Suppressor macrophage treated with lipopolysaccharide for 1 hour (primary cell): ENCODE results near the gene PCNX1.
"Not testable (repeated sequence)": the region's sequence is repeated elsewhere in the genome, so short reads cannot be mapped to it uniquely, and the experiment has no call there.

Source experiments
- DNase-seq, 3 donors: peaks; one replicate each; pipeline ENCODE4 v3.0.0-alpha.2; 2020 to 2022

PCNX1 gene

DNA sequence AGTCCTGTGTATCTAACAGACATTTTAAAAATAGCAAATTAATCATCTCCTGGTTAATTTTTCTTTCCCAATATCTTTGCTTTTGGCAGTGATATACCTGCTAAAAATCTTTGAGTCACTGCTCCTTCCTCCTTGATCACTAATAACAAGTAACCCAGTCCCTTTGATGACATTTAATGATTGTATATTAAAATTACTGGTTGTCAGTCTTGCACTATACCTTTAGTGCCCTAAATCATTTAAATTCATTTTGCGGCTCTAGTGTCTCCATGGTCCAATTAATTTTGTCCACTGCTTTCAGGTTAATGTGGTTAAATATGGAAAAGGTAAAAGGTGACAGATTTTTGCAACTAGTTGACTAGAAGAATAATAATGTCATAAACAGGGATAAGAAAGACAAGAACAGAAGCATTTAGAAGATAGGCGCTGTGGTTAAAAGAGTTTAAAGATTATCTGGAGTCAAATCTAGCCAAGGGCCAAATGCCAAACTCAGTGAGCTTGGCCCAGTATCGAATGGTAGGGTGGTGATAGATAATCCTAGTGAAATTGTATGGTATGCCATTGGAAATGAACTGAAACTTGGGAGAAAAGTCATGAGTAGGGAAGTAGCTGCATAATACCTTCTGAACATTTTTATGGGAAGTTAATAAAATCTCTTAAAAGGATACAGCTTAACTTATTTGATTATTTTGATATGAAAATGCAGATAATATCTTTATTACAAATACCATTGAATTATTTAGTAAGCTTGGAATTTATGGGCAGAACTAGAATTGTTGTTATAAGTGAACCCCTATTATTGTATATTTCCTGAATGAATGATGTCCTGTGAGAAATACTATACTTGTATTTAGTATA is 115.0 kb downstream of the PCNX1 start:
- DNase-seq, result no peak

DNA sequence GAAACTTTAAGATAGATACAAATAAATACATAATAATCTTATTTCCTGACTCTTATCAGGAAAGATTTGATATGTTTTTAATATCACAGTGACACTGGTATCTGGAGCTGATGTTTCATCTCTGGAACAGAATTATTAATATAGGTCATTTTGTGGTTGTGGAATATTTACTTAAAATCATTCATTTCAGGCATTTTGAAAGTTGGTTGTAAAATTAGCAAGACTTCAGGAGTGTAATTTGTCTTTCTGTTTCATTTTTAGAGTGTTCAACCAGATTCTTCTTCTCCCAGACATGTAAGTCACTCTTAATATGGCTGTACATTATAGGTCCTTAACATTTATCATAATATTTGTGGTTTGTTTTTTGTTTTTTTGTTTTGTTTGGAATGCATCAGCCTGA is 115.7 kb downstream of the PCNX1 start:
- DNase-seq, result no peak

DNA sequence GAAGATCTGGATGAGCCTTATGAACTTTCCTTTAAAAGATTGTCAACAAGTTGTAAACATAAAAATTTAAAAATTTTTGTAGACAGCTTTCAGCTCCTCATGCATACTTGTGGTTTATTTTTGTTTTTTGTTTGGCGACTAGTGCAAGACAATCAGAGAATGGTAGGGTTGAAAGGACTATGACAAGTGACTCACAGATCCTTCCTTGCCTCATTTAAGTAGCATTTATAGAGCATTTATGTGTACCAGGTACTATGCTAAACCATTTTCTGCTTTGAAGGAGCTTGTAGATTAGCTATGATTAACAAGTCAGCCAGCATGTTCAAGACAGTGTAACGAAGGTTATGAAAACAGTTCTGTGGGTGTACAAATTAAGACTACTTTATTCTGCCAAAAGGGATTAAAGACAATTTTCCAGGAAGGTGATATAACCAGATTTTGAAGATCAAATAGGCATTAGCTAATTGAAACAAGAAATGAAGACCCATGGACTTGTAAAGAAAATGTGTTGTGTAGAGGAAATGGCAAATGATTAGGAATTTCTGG is 122.0 kb downstream of the PCNX1 start:
- DNase-seq, result no peak

DNA sequence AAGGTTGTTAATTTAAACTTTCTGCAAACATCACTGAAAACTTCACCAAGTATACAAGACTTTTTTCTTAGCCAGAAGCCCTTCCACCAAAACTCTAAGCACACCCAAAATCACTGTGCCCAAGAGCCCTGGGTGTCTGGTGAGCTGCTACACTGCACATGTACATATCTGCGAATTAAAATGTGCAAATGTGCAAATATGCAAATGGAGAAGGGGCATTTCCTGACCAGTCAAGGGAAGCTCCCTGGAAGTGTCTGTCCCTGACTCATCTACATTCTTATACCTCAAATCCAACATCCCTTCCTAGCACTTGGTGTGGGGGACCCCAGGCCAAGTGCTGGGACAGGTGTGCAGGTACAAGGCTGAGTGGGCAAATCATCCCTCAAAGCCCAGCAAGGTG is 123.7 kb downstream of the PCNX1 start:
- DNase-seq, result no peak

DNA sequence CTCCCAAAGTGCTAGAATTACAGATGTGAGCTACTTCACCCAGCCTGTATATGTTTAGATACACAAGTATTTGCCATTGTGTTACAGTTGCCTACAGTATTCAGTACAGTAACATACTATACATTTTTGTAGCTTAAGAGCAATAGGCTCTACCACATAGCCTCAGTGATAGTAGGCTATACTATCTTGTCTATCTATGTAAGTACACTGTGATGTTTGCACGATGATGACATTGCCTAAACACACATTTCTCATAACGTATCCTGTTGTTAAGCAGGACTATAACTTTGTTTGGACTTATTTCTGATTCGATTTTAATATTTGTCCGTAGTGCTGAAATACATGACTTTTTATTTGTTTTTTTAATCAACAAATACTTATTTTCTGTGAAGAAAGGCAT is 129.2 kb downstream of the PCNX1 start:
- DNase-seq, result no peak

DNA sequence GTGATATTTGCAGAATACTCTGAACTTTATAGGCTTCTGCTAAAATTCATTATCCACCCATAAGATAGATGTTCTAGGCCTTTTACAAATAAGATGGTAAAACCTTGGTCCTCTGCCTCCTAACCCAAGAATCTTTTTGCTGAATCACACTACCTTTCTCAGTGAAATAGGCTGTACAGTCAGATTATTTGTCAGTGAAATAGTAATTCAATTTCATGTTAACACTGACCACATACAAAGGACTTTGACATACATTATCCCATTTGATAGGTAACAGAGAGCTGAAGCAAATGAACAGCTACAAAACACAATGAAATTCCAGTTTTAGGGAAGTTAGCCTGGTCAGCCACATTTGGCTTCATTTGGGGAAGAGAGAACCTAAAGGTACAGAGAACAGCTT is 141.1 kb downstream of the PCNX1 start:
- DNase-seq, result no peak

DNA sequence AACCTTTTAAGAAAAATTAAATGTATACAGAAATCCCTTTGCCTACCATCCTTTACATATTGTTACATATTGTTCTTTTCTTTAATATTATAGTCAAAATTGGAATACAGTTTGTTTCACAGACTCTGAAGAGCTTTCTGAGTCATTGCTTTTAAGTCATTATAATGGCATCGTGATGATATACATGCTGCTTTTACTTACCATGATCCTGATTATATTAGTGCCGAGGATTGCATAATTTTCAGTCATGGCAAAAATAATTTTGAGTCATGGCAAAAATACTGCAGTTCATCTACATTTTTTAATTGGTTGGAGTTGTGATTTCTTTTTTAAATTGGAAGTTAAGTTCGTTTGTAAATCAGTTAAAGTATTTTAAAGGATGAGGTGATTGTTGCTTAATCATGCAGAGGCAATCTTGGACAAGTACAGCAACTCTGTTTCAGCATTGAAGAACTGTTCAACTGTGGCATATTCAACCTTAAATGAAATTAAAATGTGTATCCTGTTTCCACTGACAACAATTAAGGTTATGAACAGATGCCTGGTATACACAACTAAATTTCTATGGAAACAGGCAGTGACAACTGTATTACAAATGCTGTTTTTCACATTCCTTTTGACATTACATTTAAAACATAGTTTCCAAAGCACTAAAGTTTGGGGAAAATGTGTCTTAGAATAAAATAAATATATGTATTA is 142.3 kb downstream of the PCNX1 start:
- DNase-seq, result no peak

DNA sequence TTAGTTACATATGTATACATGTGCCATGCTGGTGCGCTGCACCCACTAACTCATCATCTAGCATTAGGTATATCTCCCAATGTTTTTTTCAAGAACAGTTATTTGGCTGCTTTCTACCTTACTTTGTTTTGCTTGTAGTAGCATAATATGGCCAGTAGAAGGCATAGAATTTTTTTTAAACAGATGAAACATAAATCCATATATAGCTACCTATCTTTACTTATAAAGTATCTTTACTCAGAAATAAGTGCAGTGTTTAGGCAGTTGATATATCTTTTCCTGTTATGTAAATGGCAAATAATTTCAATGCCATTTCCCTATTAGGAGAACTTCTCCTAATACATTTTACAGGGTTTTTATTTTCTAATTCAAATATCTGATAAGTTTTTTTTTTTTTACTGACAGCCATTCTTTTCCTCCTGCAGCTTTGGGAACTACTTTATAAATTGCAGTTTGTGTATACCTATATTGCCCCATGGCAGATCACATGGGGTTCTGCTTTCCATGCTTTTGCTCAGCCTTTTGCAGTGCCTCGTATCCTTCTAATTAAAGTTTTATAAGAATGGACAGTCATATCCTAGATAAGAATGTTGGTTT is 143.1 kb downstream of the PCNX1 start:
- DNase-seq, result peak in 1 of 3 donors; percentile 29

DNA sequence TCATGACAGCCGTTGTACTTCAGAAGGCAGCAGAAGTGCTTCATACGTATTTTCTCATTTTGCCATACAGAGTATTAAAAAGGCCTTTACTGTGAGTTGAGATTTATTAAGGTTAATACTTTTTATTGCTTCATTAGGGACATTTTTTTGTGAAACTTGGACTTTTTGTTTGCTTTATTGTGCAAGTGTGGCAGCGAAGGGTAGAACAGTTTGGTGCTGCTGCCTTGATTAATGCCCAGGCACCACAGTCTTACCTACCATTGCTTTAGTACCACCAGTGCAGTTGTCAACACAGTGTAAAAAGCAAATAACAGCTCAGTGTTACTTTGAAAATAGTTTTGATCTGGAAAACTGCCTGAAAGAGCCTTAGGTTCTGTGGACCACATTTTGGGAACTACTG is 147.4 kb downstream of the PCNX1 start:
- no peak for DNase-seq

DNA sequence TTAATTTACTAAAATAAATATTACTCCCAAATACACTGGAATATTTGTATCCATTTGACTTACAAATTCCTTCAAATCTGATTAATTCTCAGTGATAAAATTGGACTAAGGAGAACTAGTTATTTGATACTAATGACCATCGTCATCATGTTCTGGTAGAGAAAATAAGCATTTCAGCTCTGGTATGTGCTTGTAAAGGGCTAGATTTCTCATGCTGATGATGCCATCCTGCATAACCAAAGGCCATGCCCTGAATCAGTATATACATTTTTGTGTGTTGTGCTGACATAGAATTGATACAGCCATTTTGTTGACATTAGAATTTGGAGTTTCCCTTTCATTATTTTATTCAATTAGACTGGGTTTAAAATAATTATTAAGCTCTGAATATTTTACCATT is 148.9 kb downstream of the PCNX1 start:
- no peak for DNase-seq

DNA sequence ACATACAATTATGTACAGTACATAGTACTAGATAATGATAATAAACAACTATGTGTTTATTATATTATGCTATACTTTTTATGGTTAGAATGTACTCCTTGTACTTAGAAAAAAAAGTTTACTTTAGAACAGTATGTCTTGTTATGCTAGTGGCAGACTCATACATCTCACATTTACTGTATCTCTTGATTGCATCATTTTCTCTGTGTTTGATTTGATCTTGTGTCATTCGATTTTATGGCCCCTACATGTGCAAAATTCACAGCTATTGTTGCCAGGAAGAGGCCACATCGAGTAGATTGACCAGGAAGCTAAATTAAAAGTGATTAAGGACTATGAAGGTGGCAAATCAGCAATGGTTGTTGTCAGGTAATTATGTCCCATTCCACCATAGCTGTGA is 153.0 kb downstream of the PCNX1 start:
- DNase-seq, result no peak

DNA sequence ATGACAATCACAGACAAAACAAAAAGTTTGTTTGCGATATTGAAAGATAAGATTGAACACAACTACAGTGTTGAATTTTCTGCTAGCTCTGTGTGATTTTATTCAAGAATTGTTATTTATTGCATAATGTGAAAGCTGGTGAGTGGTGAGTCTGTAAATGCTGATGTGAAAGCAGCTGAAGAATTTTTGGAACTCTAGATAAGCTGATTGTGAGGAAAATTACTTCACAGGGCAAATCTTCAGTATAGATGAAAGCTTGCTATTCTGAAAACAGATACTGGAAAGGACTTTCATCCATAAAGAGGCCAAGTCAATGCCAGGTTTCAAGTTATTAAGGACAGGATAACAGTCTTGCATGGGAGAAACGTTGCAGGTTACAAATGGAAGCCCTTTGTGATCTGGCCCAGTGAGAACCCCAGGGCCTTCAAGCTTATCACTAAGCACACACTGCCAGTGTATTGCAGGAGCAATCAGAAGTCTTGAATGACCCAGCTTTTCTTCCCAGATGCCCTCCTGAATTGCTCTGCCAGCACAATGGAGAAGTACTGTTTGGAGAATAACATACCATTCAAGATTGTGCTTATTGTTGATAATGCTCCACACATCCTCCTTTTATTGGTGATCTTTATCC is 153.7 kb downstream of the PCNX1 start:
- no peak for DNase-seq

DNA sequence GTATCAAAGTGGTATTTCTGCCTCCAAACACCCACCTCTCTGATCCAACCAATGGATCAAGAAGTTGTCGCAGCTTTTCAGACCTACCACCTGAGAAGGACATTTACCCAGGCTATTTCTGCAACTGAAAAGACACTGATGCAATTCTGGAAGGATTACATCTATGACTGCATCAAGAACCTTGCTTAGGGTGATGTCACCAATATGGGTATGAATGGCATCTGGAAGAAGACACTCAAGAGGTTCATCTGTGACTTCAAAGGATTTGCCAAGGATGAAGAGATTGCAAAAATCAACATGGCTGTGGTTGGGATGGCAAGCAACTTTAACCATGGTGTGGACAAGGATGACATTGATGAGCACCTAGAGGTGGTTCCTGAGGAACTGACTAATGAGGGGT is 154.2 kb downstream of the PCNX1 start:
- no peak for DNase-seq

DNA sequence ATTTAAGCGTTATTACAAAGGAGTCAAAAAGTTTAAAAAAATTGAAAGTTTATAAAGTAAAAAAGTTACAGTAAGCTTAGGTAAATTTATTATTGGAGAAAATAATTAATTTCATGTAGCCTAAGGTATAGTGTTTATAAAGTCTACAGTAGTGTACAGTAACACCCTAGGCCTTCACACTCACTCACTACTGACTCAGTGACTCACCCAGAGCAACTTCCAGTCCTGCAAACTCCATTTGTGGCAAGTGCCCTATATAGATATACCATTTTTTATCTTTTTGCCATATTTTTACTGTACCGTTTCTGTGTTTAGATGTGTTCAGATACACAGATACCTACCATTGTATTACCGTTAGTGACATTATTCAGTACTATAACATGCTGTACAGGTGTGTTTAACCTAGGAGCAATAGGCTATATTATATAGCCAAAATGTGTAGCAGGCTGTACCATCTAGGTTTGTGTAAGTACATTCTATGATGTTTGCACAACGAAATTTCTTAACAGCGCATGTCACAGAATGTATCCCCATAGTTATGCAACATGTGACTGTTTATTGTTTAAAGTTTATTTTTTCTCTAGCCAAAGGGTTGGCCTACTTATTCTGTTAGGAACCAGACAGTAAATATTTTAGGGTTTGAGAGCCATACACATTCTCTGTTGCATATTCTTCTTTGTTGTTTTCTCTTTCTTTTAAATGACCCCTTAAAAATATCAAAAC is 155.5 kb downstream of the PCNX1 start:
- DNase-seq, result no peak

DNA sequence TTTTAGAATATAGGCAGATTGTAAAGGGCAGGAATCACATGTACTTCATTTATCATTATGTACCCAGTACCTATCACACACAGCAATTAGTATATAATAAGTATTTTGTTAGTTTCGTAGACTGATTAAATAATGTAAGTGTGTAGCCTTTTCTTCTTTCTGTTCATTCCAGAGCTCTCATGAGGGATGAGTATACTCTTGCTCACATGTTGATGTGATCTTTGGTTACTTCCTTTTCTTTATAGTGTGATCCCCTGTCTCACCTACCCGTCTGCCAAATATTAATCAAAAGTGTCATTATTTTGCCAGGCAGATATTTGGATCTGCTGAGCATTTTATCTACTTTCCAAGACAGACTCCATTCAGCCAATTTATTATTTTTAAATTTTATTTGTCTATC is 156.1 kb downstream of the PCNX1 start:
- no peak for DNase-seq

DNA sequence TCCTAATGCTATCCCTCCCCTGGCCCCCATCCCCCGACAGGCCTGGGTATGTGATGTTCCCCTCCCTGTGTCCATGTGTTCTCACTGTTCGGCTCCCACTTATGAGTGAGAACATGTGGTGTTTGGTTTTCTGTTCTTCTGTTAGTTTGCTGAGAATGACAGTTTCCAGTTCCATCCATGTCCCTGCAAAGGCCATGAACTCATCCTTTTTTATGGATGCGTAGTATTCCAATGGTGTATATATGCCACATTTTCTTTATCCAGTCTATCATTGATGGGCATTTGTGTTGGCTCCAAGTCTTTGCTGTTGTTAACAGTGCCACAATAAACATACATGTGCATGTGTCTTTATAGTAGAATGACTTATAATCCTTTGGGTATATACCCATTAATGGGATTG is 157.5 kb downstream of the PCNX1 start:
- not testable (repeated sequence) for DNase-seq

DNA sequence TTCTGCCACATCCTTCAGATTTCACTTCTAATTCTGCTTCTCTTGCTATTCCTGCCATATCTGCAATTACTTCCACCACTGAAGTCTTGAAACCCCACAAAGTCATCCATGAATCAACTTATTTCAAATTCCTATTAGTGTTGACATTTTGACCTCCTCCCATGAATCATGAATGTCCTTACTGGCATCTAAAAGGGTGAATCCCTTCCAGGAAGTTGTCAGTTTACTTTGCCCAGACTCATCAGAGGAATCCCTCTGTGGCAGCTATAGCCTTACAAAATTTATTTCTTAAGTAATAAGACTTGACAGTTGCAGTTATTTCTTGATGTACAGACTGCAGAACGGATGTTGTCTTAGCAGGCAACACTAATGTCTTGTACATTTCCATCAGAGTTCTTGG is 162.9 kb downstream of the PCNX1 start:
- DNase-seq, result peak in 2 of 3 donors; percentile 17 to 22

DNA sequence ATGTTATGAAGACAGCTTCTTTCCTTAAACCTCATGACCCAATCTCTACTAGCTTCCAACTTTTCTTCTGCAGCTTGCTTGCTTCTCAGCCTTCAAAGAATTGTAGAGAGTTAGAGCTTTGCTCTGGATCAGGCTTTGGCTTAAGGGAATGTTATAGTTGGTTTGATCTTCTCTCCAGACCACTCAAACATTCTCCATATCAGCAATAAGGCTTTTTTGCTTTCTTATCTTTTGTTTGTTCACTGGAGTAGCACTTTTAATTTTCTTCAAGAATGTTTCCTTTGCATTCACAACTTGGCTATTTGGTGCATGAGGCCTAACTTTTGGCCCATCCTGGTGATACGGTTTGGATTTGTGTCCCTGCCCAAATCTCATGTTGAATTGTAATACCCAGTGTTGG is 163.8 kb downstream of the PCNX1 start:
- DNase-seq, result no peak

DNA sequence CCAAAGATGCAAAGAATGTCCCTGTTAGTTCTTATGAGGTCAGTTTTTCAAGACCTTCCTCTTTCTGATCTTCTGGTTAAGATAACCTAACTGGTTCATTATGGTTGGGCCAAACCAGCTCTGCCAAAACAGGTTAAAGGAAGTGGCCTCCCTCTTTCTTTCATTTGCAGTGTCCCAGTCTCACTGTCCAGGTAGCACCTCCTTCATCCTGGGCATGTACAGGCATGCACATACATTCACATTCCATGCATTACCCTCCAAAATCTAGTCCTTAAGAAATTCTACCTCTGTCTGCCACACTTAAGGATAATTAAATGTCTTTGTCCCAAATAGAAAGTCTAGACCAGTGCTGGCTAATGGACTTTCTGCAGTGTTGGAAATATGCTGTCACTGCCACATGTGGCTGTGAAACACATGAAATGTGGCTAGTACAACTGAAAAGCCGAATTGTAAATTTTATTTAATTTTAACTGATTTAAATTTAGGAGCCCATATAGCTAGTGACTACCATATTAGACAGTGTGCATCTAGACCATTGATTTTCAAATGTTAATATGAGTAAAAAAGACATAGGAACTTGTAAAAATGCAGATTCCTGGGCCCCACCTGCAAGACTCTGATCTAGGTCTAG is 169.3 kb downstream of the PCNX1 start:
- no peak for DNase-seq

DNA sequence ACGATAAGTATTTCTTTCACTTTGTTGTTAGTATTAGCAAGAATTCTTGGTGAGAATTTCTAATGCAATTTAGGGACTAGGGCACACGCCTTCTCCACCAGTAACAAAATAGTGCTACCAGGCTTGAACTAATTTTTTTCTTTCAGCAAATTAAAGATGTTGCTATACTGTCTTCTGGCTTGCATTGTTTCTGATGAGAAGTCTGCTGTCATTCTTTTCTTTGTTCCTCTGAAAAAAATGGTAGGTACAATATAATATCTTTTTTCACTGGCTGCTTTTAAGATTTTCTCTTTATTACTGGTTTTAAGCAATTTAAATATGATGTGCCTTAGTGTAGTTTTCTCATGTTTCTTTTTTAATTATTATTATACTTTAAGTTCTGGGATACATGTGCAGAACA is 171.2 kb downstream of the PCNX1 start:
- DNase-seq, result no peak

DNA sequence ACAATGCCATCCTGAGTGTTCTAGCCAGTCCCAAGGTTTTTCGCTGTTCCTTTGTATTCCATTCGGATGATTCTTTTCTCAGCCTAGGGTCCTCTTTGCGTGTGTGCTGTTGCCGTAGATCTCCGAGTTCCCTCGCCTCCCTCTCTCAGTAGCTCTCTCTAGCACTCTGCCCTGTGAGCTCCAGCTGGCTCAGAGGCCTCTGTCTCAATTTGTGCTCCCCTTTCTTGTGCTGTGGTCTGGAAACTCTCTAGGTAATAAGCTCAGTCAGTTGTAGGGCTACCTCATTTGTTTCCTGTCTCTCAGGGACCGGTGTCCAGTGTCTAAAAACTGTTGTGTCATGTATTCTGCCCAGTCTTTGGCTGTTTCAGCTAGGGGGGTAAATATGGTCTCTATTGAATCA is 179.3 kb downstream of the PCNX1 start:
- DNase-seq, result no peak

DNA sequence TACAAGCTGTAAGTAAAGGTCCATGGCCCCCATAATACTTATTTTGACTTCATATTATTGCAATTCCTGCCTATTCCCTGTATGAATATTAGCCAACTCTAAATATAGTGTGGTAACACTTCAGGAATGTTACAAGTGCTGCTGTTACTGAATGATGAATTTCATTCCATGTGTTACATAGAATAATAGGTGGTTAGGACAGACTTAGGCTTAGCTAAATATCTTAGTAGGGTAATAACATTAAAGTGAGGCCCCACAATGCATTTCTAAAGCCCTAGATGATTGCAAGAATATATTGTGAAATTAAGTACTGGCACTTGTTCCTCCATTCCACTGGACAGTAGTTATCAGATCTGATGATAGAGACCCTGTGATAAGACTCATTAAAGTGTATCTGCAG is 182.7 kb downstream of the PCNX1 start:
- no peak for DNase-seq
